Left lung (tissue), 10 donors: ENCODE data around the gene FNDC8. TPM values are rescaled to one million over a fixed set of nuclear protein-coding genes. Genes with fewer than 3 reads are reported as not detected.
A peak's percentile ranks its signal among the peaks of the same experiment; 100 is the strongest.
"Not testable (repeated sequence)": the region's sequence is repeated elsewhere in the genome, so short reads cannot be mapped to it uniquely, and the experiment has no call there.

ENCODE experiments used
- ATAC-seq: fragments of 200-7000 bp; cut with Tn5 transposase; one replicate; pipeline ENCODE4 v1.9.1; 2020; ENCODE audit warnings: moderate library complexity
- DNase-seq, 4 donors: peaks; one replicate each; pipeline ENCODE4 v3.0.0-alpha.2; 2013 to 2020
- H3K27ac ChIP-seq, 2 donors: fragments of 200-600 bp; sonication (generic) in 1 of 2; one replicate each; pipeline versions ENCODE4 v1.5.0 to v1.8.0; 2020 to 2021
- H3K27me3 ChIP-seq, 2 donors: fragments of 200-600 bp; sonication (generic) in 1 of 2; one replicate each; pipeline versions ENCODE4 v1.5.0 to v1.8.0; 2020 to 2021
- H3K36me3 ChIP-seq, 2 donors: fragments of 200-600 bp; sonication (generic) in 1 of 2; one replicate each; pipeline versions ENCODE4 v1.5.0 to v1.8.0; 2020 to 2021
- H3K4me1 ChIP-seq, 2 donors: fragments of 200-600 bp; one replicate each; pipeline ENCODE4 v1.8.0; 2021
- H3K4me3 ChIP-seq, 2 donors: fragments of 200-600 bp; sonication (generic) in 1 of 2; one replicate each; pipeline versions ENCODE4 v1.5.0 to v1.8.0; 2020 to 2021; ENCODE audit warnings: mild to moderate bottlenecking in 1 of 2
- H3K9me3 ChIP-seq, 2 donors: fragments of 200-600 bp; sonication (generic) in 1 of 2; one replicate each; pipeline versions ENCODE4 v1.5.0 to v1.8.0; 2020 to 2021
- intact Hi-C, 2 donors: fragments of 100-400 bp; cut with DNase I; formaldehyde crosslinking; loops; one replicate each; pipeline versions ENCODE4 v1.11.2 to v1.14.2; 2022
- polyA plus RNA-seq, 6 donors: library from polyadenylated mRNA; unstranded; fragments of 120-200 nt; gene quantifications; one replicate each; pipeline ENCODE4 v1.2.1, GENCODE V29; 2013; ENCODE audit not compliant: insufficient read length in 6 of 6
- total RNA-seq, 2 donors: library from RNA; stranded (reverse); fragmentation: NEBNext Ultra II Directional; extraction: Animal tissue kit (Norgen Biotek cat#: 25700); gene quantifications; one replicate each; pipeline ENCODE4 v1.2.1, GENCODE V29; 2021
- TF ChIP-seq, protein P1 (sequence below), 2 donors: fragments of 200-600 bp; sonication (generic) in 1 of 2; IDR thresholded peaks; one replicate each; pipeline versions ENCODE4 v1.5.0 to v1.8.0; 2021; ENCODE audit warnings: antibody characterized with exemption in 2 of 2
- donor health status: DM: no; HTN: yes; CAD: no.
- donor health status: DM: no; HTN: no; CAD: no.

FNDC8 gene
- total and polyA plus RNA-seq, 8 donors = 0.20 to 0.34 (median 0.25) TPM; not detected in 3

DNA sequence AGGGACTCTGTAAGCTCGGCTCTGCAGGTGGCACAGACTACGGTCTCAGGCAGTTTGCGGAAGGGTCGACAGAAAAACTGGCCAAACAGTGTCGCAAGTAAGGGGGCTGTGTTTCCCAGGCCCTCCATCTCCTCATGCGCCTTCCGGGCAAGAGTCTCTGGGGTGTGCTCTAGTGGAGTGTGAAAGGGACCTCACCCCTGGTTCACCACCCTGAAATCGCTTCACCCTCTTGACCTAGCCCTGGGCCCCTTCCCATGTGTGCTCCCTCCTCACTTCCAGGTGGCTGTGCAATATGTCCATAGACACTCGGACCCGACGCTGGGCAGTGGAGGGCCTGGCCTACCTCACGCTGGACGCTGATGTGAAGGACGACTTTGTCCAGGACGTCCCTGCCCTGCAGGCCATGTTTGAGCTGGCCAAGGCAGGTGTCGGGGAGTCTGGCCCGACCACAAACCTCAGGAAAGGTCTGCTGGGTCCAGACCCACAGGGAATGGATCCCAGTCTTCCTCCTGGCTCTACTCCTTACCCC, 48.5 kb downstream of the FNDC8 start:
- H3K27me3 ChIP-seq = no peaks in the 10 kb centered on the region
- H3K4me3 ChIP-seq = no peak overlapping the region
- H3K9me3 ChIP-seq = no peaks in the 10 kb centered on the region
- H3K36me3 ChIP-seq = no peaks in the 10 kb centered on the region
- H3K4me1 ChIP-seq = no peaks in the 10 kb centered on the region
- ATAC-seq (no peak), DNase-seq (no peak)
- TF ChIP-seq, protein P1, sequence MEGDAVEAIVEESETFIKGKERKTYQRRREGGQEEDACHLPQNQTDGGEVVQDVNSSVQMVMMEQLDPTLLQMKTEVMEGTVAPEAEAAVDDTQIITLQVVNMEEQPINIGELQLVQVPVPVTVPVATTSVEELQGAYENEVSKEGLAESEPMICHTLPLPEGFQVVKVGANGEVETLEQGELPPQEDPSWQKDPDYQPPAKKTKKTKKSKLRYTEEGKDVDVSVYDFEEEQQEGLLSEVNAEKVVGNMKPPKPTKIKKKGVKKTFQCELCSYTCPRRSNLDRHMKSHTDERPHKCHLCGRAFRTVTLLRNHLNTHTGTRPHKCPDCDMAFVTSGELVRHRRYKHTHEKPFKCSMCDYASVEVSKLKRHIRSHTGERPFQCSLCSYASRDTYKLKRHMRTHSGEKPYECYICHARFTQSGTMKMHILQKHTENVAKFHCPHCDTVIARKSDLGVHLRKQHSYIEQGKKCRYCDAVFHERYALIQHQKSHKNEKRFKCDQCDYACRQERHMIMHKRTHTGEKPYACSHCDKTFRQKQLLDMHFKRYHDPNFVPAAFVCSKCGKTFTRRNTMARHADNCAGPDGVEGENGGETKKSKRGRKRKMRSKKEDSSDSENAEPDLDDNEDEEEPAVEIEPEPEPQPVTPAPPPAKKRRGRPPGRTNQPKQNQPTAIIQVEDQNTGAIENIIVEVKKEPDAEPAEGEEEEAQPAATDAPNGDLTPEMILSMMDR (IDR thresholded peaks at IDR 0.05) = no peak
- intact Hi-C loops = loop anchor here in 1 of 2 donors (10.0 kb wide), 1 partner anchor 365 kb away; the partner anchor contains the start of gene SLFN12L
- H3K27ac ChIP-seq = no peak overlapping the region

DNA sequence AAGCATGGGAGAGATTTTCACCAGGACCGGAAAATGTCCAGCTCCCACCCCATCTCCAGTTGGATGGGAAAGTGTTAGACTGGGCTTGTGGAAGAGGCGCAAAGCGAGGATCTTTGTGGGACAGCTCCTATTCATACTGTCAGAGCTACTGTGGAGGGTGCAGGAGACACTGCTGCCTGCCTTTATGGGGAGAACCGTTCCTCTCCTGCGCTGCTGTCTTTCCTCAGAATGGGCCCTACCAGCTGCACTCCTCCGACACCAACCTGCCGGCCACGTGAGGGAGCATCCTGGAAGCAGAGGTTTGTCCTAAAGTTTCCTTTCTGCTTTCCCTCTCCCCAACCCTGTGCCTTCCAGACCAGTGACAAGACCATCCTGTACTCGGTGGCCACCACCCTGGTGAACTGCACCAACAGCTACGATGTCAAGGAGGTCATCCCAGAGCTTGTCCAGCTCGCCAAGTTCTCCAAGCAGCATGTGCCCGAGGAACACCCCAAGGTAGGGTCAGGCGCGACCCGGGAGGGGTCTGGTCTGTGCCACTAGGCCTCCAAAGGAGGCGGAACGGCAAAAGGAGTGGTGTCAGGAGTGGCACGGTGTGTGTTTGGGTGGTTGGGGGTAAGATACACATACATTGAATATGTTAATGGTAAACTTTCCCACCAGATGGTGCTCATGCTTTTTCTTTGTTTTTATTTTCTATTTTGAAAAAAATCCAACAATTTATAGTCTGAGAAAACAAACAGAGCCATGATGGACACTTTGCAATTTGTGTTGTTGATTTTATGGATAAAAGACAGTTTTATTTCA, 49.8 kb downstream of the FNDC8 start:
- intact Hi-C loops = no loop called here
- DNase-seq (peak in 3 of 4 donors; percentile 24 to 30 (median 27)), ATAC-seq (peak; percentile 57)
- TF ChIP-seq, protein P1 (IDR thresholded peaks at IDR 0.05) = no peak
- Histone ChIP-seq H3K27me3 (no peaks in the 10 kb centered on the region), H3K9me3 (no peaks in the 10 kb centered on the region), H3K27ac (no peak overlapping the region), H3K4me1 (no peaks in the 10 kb centered on the region), H3K36me3 (no peaks in the 10 kb centered on the region), H3K4me3 (no peak overlapping the region)

DNA sequence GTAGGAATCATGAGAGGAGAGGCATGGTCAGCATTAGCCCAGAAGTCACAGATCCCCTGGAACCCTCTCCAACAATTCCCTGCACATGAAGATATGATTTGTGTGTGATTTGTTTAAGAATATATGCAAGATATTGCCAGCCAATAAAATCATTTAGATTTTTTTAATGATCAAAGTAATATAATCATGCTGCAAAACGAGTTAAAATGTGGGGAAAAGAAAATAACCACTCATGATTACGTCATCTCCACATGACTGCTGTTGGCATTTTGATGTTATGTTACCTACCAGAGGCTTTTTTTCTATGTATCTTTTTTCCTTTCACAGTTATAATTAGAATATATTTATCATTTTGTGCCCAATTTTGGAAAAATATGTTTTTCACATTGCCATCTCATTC, 50.4 kb downstream of the FNDC8 start:
- DNase-seq (no peak), ATAC-seq (no peak)
- Histone ChIP-seq H3K4me3 (no peak overlapping the region), H3K9me3 (no peaks in the 10 kb centered on the region), H3K4me1 (no peaks in the 10 kb centered on the region), H3K27me3 (no peaks in the 10 kb centered on the region), H3K27ac (no peak overlapping the region), H3K36me3 (no peaks in the 10 kb centered on the region)
- intact Hi-C loops = no loop called here
- TF ChIP-seq, protein P1 (IDR thresholded peaks at IDR 0.05) = no peak

DNA sequence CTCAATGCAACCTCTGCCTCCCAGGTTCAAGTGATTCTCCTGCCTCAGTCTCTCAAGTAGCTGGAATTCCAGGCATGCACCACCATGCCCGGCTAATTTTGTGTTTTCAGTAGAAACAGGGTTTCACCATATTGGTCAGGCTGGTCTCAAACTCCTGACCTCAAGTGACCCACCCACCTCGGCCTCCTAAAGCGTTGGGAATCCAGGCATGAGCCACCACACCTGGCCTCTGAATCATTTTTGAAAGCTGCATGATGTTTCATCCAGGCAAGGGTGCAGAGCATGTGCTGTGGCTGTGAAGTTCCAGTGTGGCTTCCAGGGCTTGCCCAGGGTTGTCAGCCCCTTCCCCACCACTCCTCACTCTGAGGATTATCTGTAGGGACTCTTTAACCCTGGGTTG, 50.9 kb downstream of the FNDC8 start:
- DNase-seq, H3K4me1 ChIP-seq, H3K9me3 ChIP-seq, intact Hi-C loops, ATAC-seq, H3K27ac ChIP-seq, H3K27me3 ChIP-seq, H3K36me3 ChIP-seq, H3K4me3 ChIP-seq: not testable (repeated sequence)

DNA sequence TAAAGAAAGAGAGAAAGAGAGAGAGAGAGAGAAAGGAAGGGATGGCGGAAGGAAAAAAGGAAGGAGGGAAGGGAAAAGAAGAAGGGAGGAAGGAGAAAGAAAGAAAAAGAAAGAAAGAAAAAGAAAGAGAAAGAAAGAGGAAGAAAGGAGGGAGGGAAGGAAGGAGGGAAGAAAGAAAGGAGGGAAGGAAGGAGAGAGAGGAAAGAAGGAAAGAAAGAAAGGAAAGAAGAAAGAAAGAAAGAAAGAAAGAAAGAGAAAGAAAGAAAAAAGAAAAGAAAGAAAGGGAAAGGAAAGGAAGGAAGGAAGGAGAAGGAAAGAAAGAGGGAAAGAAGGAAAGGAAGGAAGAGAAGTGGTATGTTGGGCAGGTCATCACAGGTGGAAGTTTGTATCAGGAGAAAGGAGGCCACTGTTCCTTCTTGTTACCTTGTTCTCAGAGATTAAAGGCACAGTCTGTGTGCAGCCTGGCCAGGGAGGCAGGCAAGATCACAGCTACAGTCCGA, 53.5 kb downstream of the FNDC8 start:
- H3K36me3 ChIP-seq = no peaks in the 10 kb centered on the region
- H3K4me3 ChIP-seq = no peak overlapping the region
- intact Hi-C loops = no loop called here
- no peaks in the 10 kb centered on the region for H3K27me3 ChIP-seq
- H3K27ac ChIP-seq = no peak overlapping the region
- H3K9me3 ChIP-seq = no peaks in the 10 kb centered on the region
- no peak for DNase-seq
- TF ChIP-seq, protein P1 (IDR thresholded peaks at IDR 0.05) = no peak
- ATAC-seq = no peak
- H3K4me1 ChIP-seq = no peaks in the 10 kb centered on the region
